Ramos (cell line): Measurements from ENCODE around the gene CCR7.

Experiments
- in situ Hi-C: fragments of 300-500 bp; cut with MboI; formaldehyde crosslinking; loops from one replicate; pipeline ENCODE4 v1.14.3; 2022; ENCODE audit warnings: low sequenced_read_pairs; ENCODE audit not compliant: unreplicated experiment

CCR7 gene

GRCh38 chr17:40563220-40564052, 1.8 kb downstream of the CCR7 start:
- in situ Hi-C loops, result no loop called here

- in situ Hi-C loops, result no loop called here
These were observed 2.4 kb downstream of the CCR7 start for GRCh38 chr17:40562838-40563219.

GRCh38 chr17:40561871-40562611, 3.2 kb downstream of the CCR7 start:
- in situ Hi-C loops, result no loop called here

DNA sequence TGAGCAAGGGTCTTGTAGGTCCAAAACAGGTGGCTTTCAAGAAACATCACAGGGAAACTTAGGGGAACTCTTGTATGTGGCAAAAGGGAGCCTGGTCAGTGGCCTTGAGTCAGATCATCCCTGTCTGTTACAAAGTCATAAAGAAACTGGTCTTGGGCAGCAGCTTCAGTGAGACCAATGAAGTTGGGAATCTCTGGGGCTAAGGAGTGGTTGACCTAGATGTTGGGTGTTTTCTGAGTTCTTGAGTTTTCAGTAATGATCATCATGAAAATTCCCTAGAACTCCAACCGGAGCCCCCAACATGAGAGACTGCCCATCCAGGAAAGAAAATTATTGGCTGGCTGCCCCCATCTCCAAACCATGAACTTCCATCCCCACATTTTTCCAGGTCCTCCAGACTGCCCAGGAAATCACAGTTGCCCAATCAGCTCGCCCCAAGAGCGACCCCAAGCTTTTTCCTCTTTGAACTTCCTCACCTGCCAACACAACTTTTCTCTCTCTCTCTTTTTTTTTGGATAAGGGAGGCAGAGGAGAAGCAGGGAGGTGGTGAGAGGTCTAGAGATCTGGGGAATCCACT, 3.9 kb downstream of the CCR7 start:
- in situ Hi-C loops, result no loop called here

- in situ Hi-C loops, result no loop called here
These were observed 4.5 kb downstream of the CCR7 start for GRCh38 chr17:40560592-40561293.

GRCh38 chr17:40559954-40560591, 5.2 kb downstream of the CCR7 start:
- in situ Hi-C loops, result no loop called here

DNA sequence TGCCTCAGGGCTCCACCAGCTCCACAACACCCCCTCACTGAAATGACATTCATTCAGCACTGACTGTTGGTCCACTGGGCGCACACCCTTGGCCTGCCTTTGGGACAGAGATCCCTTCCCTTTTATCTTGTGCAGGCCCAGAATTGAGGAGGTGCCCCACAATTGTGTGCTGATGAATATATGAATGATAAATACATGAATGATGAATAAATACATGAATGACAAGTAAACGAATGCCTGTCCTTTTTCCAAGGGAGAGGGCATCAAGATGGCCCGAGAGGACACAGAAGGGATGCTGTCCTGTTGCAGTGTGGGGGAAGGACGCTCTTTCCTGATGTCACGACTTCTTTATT, 5.7 kb downstream of the CCR7 start:
- in situ Hi-C loops, result no loop called here

DNA sequence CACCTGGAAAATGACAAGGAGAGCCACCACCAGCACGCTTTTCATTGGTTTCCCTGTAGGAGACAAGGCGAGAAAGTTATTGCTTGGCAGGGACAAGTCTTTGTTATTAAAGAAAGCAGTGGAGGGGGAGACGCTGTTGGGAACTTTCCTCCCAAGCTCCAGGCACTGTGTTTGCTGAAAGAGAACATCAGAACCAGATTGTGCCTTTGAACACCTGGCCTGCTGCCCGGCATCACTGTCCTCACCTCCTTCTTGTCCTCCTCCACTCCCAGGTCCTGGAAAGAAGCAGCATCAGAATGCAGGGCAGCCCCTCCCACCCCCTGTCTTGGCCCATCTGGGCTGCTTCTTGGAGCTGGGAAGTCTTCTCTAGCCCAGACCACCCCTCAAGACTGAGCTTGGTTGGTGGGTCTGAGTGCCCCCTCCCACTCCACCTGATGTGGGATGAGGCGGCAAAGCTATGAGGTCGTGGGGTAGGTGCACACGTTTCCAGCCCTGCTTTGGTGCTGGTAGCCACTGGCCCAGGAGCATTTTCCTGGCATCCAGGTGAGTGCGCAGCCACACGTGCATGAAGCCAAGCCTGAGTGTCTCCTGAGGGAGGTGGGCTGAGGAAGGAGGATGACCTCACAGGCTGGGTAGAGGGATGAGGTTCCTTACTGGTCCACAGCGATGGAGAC, 6.2 kb downstream of the CCR7 start:
- in situ Hi-C loops, result no loop called here

GRCh38 chr17:40558300-40558889, 6.9 kb downstream of the CCR7 start:
- in situ Hi-C loops, result no loop called here

DNA sequence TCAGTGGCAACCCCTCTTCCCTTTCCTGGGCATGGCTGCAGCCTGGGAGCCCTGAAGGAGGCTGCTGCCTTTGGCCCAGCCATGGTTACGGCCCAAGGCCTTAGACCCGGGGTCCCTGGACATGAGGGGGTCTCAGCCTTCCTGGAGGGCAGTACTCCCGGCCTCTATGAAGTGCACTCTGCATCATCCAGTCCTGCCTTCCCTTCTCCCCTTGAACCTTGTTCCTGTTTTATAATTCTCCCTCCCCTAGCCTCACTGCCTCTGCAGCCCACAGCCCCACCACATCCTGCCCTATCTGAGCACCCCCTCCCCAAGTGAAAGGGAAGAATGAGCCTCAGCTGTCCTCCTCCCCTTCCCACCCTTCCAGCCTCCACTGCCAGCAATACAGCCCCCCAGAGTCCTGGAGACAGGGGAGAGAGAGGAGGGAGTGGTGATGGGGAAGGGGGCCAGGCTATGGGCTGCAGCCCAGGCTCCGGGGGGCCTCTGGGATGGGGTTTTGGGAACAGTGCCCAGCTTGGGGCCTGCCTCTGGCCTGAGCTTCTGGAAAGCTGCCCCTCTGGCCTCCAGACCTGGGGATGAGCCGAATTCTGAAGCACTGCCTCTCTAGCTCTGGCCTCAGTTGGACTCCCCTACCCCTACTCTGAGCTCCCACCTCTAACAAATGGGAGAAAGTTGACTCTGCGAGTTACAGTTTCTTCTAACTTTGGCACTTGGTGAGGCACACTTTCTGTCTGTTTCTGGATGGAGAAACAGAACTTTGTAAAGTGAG, 7.6 kb downstream of the CCR7 start:
- in situ Hi-C loops, result no loop called here

DNA sequence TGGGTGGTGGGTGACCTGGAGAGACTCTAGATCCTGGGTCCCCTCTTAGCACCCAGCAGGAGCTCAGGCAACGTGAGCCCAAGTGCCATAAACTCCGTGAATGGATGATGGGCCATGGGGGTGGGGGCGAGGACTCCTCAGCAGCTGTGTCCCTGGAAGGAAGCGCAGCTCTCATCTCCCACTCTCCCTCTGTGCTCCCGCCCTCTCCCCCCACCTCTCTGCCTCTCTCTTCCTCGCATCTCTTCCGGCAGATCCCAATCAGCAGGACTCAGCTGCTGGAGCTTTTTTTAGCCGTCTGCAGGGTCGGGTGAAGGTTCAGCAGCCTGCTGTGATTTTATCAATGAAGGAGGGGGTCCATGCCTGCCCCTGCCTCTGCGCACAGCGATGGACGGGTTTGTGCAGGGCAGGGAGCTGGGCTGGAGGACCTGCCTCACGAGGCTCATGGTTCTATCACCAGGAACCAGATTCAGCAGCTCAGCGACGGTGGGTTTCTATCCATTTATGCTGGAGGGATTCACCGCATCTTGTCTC, 8.3 kb downstream of the CCR7 start:
- in situ Hi-C loops, result no loop called here

DNA sequence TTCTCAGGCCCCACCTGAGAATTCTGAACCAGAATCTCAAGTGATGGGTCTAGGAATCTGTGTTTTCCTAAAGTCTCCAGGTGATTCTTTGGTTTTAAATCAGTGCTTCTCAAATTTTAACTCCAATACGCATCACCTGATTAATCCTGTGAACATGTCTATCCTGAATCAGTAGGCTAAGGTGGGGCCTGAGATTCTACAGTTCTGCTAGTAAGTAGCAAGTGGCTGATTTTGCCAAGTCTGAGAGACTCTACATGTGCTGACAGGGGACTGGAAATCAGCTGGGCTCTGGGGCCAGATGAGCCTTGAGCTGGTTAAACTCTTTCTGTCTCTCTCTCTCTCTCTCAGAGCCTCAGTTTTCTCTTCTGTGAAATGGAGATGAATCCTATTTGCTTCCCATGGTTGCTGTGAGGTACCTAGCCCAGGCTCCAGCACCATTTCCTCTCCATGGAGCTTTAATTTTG, 9.0 kb downstream of the CCR7 start:
- in situ Hi-C loops, result no loop called here

DNA sequence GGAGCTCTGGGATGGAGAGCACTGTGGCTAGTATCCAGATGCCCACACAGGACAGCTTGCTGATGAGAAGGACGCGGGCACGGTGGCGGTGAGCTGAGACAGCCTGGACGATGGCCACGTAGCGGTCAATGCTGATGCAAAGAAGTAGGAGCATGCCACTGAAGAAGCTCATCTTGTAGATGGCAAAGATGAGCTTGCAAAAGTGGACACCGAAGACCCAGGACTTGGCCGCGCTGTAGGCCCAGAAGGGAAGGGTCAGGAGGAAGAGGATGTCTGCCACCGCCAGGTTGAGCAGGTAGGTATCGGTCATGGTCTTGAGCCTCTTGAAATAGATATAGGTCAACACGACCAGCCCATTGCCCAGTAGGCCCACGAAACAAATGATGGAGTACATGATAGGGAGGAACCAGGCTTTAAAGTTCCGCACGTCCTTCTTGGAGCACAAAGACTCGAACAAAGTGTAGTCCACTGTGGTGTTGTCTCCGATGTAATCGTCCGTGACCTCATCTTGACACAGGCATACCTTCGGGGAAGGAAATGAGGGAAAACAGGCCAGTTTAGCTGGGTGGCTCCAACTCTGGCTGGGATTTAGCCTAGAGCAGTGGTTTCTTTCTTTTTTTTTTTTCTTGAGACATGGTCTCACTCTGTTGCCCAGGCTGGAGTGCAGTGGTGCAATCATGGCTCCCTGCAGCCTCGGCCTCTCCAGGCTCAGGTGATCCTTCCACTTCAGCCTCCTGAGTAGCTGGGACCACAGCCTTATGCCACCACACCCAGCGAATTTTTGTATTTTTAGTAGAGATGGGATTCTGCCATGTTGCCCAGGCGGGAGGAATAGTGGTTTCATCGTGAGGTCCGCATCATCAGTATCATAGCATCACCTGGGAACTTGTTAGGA, 9.7 kb downstream of the CCR7 start:
- in situ Hi-C loops, result no loop called here

DNA sequence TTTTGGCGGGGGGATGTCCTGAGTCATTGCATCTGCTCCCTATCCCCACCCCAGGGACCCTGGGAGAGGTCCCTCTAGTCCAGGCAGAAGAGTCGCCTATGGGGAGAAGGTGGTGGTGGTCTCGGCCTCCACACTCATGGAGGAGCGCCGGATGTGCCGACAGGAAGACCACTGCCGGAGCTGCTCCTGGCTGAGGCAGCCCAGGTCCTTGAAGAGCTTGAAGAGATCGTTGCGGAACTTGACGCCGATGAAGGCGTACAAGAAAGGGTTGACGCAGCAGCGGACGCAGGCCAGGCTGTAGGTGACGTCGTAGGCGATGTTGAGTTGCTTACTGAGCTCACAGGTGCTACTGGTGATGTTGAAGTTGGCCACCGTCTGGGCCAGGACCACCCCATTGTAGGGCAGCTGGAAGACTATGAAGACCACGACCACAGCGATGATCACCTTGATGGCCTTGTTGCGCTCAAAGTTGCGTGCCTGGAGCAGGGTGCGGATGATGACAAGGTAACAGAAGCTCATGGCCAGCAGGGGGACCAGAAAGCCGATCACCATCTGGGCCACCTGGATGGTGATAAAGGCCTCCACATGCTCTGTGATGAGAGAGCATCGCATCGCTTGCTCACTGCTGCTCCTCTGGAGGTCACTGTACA, 10.5 kb downstream of the CCR7 start:
- in situ Hi-C loops, result no loop called here

GRCh38 chr17:40553694-40554534, 11.4 kb downstream of the CCR7 start:
- in situ Hi-C loops, result no loop called here
